ENCODE results near the gene NAA10.

NAA10 gene

DNA sequence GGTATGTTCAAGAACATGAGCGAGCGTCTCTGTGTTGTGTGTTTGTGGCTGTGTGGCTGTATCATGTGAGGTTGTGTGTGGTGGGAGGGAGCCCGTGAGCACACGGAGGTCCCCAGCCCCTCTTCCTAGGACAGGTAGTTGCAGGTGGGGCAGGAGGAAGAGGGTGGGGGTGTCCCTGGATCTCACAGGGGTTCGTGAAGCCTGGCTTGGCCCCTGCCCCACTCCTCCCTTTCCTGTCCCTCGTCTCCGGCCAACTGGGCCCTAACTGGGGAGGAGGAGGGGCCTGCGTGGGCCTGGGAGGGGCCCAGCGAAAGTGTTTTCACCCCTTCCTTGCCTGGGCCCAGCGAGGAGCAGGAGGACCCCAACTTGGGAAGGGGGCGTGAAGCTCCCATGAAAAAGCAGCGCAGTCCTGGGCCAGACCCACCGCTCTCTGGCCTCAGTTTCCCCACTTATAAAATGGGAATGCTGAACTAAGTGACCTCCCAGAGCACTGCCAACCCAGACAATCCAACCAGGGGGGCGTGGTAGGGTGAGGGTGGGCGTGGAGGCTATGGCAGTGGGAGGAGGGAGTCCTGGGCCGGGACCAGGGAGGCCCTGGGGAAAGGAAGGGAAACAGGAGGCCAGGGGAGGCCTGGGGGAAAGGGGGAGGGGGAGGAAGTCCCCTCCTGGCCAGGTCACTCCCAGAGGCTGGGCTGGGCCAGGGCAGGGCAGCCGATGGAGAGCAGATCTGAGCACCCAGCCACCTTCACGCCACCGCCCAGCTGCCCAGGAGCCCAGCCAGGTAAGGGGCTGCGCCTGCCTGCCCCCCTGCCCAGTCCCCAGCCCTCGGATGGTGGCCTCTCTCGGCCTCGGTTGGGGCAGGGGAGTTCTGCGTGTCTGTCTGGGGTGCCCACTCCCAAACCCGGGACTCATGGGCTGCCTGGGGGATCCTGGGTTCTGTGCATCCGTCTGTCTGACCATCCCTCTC is 30.6 kb downstream of the NAA10 start, which contains the start of gene AVPR2:
Gene AVPR2, plus strand, starts transcription at position 683 of the 967 bp plus-strand sequence. CDS start 473 bp downstream, outside the sequence.
- DNase-seq (ENCODE audit: low read depth) = no peak
- no peak within 1 kb of the TSS for H3K4me3 ChIP-seq (ENCODE audit: low read depth, low read length)

DNA sequence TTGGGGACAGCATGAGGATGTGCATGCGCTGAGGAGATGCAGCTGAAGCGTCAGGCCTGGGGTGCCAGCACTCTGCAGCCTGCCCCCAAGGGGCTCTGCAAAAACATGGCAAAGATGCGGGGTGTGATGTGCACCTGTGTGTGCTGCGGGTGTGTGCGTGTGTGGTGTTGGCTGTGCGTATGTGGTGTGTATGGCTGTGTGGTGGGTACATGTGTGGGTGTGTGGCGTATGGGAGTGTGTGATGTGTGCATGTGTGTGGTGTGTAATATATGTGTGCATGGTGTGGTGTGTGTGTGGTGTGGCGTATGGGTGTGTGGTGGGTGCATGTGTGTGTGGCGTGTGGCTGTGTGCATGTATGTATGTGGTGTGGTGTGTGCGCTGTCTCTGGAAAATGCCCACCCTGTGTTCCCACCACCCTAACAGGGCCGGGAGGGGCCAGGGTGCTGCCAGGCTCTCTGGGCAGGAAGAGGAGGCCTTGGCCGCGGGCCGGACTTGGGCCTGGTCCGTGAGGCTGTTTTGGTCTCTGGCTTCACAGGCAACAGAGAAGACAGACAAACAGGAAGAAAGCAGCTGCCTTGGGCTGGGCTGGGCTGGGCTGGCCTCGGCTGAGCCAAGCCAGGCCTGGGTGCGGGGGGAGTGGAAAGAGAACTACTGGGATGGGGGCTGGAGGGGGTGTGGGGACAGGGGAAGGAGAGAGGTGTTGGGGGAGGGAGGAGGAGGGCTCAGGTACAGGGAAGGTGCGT is 31.4 kb downstream of the NAA10 start:
- no peak for DNase-seq (ENCODE audit: low read depth)
- H3K4me3 ChIP-seq (ENCODE audit: low read depth, low read length) = no peak overlapping the region
- TF ChIP-seq, protein P1, sequence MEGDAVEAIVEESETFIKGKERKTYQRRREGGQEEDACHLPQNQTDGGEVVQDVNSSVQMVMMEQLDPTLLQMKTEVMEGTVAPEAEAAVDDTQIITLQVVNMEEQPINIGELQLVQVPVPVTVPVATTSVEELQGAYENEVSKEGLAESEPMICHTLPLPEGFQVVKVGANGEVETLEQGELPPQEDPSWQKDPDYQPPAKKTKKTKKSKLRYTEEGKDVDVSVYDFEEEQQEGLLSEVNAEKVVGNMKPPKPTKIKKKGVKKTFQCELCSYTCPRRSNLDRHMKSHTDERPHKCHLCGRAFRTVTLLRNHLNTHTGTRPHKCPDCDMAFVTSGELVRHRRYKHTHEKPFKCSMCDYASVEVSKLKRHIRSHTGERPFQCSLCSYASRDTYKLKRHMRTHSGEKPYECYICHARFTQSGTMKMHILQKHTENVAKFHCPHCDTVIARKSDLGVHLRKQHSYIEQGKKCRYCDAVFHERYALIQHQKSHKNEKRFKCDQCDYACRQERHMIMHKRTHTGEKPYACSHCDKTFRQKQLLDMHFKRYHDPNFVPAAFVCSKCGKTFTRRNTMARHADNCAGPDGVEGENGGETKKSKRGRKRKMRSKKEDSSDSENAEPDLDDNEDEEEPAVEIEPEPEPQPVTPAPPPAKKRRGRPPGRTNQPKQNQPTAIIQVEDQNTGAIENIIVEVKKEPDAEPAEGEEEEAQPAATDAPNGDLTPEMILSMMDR (IDR thresholded peaks at IDR 0.05; ENCODE audit: control insufficient read depth, extremely low read depth, insufficient read depth) = no peak

More for the DNA sequence above, 30.6 kb downstream of the NAA10 start, which contains the start of gene AVPR2:
- TF ChIP-seq, protein P1 (IDR thresholded peaks at IDR 0.05; ENCODE audit: control insufficient read depth, extremely low read depth, insufficient read depth) = no peak

DNA sequence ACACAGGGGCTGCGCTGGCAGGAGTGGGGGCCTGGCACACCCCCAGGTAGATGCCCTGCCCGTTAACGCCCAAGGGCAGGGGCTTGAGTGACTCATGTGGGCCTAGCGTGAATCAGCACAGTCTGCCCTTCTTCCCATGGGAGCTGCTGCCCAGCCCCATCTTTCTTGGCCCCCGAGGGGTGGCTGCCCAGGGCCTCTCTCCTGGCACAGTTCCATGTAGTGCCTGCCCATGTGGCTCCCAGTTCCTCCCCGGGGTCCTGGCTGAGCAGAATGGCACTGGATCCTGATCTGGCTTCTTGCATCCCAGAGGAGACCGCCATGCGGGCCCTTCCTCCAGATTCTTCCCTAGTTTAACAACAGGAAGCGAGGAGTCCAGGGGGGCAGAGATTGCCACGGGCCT is 32.5 kb downstream of the NAA10 start:
- DNase-seq (ENCODE audit: low read depth) = no peak
- TF ChIP-seq, protein P1 (IDR thresholded peaks at IDR 0.05; ENCODE audit: control insufficient read depth, extremely low read depth, insufficient read depth) = no peak
- H3K4me3 ChIP-seq (ENCODE audit: low read depth, low read length) = no peak overlapping the region

DNA sequence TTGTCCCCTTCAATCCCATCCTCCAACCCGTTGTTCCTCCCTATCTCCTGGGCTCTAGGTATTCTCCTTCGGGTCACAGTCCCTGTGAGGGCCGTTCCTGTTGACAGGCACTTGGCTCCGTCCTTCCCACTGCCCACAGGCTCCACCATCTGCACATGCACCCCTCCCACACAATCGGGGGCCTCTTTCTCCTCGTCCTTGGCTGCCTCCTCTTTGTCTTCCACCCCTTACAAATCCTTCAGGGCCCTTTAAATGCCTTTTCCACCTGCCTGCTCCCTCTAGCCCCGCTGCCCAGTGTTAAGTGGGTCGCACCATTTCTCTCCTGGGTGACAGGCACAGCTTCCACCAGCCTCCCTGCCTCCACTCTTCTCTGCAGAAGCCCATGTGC is 33.1 kb downstream of the NAA10 start:
- TF ChIP-seq, protein P1 (IDR thresholded peaks at IDR 0.05; ENCODE audit: control insufficient read depth, extremely low read depth, insufficient read depth) = no peak
- no peak for DNase-seq (ENCODE audit: low read depth)
- H3K4me3 ChIP-seq (ENCODE audit: low read depth, low read length) = no peak overlapping the region

DNA sequence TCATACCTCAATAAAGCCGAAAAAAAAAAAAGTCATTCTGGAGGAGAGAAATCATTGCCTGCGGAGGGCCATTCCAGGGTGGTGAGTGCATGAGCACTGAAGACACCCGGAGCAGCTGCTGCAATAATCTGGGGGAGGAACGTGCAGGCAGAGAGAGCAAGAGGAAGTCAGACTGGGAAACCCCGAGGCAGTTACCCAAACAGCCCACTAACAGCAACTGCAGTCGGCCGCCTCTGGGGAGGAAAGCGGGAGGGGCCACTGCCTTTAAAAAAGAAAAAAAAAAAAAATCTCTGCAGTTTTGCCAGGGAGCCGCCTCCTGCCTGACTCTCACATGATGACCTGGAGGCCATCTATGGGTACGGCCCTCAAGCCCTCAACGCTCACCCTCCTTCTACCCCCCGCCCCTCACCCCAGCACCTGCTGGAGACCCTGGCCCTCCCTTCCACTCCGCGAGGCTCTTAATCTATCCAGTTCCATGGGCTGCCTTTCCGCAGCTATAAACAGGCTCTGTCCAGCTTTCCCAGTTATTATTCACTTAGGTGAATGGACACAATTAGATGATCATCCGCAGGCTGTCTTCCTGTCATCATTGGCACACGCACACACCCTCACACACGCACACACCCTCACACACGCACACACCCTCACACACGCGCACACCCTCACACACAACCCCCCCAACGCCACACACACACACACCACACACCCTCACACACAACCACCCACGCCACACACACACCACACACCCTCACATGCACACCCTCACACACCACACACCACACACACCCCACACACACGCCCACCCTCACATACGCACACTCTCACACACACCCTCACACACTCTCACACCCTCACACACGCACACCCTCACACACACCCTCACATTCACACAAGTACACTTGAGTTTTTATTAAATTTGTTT is 33.7 kb downstream of the NAA10 start:
- no peak overlapping the region for H3K4me3 ChIP-seq (ENCODE audit: low read depth, low read length)
- no peak for DNase-seq (ENCODE audit: low read depth)
- TF ChIP-seq, protein P1 (IDR thresholded peaks at IDR 0.05; ENCODE audit: control insufficient read depth, extremely low read depth, insufficient read depth) = no peak

DNA sequence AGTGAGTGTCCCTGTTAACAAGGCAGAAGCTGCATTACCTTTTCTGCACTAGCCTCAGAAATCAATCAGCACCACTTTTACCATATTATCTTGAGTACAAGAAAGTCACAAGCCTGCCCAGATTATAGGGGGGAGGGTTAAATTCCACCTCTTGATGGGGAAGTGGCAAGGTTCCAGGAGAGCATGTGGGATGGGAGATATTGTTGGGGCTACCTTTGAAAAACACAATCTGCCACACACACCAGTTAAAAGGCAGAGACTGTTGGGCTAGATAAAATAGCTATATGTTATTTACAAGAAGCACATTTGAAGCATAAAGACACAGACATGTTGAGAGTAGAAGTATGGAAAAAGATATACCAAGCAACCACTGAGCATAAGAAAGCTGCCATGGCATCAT is 36.9 kb downstream of the NAA10 start:
- TF ChIP-seq, protein P1 (IDR thresholded peaks at IDR 0.05; ENCODE audit: control insufficient read depth, extremely low read depth, insufficient read depth) = no peak
- DNase-seq (ENCODE audit: low read depth) = no peak

More for the DNA sequence above, 36.9 kb downstream of the NAA10 start:
- no peak overlapping the region for H3K4me3 ChIP-seq (ENCODE audit: low read depth, low read length)

Data from LNCaP clone FGC (cell line).